Fibroblast of lung (primary cell): ENCODE results near the gene DARS1.

Experiments used
- EZH2 ChIP-seq: IDR thresholded peaks from 2 replicates; pipeline ENCODE4 v1.5.1; 2012; ENCODE audit warnings: low read length, control low read depth, mild to moderate bottlenecking; ENCODE audit errors: missing control alignments
- TF ChIP-seq, protein P1 (sequence below), 2 donors: IDR thresholded peaks in 1 of 2; conservative IDR thresholded peaks in 1 of 2; 1 replicate in 1 of 2; 2 replicates in 1 of 2; pipeline ENCODE4 v1.5.1; 2011 to 2012; ENCODE audit warnings: low read length in 2 of 2, control low read depth in 1 of 2, inconsistent platforms in 1 of 2, low read depth in 1 of 2, mild to moderate bottlenecking in 1 of 2

DNA sequence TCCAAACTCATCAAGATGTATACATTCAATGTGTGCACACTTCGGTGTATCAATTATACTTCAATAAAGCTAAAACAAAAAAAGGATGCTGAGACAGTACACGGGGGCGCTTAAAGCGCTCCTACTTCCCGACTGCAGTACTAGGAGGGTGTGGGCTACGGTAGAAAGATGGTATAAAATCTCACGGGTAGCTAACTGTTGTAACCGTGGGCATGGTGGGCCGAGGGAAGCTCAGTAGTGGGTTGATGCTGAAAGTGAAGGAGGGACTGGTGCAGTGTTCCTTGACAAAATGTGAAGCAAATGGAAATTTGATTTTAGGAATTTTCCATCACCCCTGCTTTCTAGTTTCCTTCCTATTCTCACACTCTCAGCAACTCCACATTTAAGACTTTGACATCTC, 42.6 kb upstream of the DARS1 start:
- TF ChIP-seq, protein P1, sequence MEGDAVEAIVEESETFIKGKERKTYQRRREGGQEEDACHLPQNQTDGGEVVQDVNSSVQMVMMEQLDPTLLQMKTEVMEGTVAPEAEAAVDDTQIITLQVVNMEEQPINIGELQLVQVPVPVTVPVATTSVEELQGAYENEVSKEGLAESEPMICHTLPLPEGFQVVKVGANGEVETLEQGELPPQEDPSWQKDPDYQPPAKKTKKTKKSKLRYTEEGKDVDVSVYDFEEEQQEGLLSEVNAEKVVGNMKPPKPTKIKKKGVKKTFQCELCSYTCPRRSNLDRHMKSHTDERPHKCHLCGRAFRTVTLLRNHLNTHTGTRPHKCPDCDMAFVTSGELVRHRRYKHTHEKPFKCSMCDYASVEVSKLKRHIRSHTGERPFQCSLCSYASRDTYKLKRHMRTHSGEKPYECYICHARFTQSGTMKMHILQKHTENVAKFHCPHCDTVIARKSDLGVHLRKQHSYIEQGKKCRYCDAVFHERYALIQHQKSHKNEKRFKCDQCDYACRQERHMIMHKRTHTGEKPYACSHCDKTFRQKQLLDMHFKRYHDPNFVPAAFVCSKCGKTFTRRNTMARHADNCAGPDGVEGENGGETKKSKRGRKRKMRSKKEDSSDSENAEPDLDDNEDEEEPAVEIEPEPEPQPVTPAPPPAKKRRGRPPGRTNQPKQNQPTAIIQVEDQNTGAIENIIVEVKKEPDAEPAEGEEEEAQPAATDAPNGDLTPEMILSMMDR (conservative IDR thresholded peaks at IDR 0.05 in 1 of 2, IDR thresholded peaks at IDR 0.05 in 1 of 2; ENCODE audit: low read depth in 1 of 2, low read length in 2 of 2): no peak
- no peak for TF ChIP-seq EZH2
